Measurements from ENCODE around the gene XIRP2.

DNA sequence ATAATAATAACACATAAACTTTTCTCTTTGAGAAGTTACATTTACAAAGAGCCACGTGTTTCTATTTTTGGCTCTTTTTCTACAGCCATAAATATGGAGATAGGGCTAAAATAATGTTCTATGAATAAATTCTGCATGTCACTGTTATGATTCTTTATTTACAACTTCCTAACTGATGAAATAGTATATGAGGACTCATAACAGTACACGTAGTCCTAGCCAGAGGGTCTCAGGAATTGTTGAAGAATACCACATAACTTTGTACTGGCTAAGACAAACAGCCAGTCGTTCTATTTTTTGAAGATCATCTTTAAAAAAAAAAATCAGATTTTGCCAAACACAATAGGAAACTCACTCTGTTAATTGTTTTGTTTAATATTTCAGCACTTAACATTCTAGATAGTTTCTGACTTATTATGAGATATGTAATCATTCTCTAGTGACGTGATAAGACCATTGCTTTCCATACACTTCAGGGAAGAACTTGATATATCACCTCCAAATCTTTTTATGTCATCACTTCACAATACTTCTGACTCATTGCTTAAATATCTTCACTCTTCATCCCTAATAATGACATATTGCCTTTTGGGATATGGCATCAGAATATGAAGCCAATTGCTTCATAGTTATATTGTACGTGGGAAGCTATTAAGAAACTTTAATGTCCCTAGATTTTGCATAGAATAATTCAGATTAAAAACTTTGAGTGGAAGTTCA is 256.1 kb downstream of the XIRP2 start:
- TF ChIP-seq, protein P1, sequence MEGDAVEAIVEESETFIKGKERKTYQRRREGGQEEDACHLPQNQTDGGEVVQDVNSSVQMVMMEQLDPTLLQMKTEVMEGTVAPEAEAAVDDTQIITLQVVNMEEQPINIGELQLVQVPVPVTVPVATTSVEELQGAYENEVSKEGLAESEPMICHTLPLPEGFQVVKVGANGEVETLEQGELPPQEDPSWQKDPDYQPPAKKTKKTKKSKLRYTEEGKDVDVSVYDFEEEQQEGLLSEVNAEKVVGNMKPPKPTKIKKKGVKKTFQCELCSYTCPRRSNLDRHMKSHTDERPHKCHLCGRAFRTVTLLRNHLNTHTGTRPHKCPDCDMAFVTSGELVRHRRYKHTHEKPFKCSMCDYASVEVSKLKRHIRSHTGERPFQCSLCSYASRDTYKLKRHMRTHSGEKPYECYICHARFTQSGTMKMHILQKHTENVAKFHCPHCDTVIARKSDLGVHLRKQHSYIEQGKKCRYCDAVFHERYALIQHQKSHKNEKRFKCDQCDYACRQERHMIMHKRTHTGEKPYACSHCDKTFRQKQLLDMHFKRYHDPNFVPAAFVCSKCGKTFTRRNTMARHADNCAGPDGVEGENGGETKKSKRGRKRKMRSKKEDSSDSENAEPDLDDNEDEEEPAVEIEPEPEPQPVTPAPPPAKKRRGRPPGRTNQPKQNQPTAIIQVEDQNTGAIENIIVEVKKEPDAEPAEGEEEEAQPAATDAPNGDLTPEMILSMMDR (conservative IDR thresholded peaks at IDR 0.05 in 1 of 2, IDR thresholded peaks at IDR 0.05 in 1 of 2; ENCODE audit: extremely low read depth in 1 of 2, insufficient read depth in 1 of 2, low read depth in 1 of 2, low read length in 2 of 2) = no peak
- TF ChIP-seq EZH2 (IDR thresholded peaks at IDR 0.05; ENCODE audit: borderline replicate concordance, low read length) = no peak
